Measurements from ENCODE around the gene KLF16.

DNA sequence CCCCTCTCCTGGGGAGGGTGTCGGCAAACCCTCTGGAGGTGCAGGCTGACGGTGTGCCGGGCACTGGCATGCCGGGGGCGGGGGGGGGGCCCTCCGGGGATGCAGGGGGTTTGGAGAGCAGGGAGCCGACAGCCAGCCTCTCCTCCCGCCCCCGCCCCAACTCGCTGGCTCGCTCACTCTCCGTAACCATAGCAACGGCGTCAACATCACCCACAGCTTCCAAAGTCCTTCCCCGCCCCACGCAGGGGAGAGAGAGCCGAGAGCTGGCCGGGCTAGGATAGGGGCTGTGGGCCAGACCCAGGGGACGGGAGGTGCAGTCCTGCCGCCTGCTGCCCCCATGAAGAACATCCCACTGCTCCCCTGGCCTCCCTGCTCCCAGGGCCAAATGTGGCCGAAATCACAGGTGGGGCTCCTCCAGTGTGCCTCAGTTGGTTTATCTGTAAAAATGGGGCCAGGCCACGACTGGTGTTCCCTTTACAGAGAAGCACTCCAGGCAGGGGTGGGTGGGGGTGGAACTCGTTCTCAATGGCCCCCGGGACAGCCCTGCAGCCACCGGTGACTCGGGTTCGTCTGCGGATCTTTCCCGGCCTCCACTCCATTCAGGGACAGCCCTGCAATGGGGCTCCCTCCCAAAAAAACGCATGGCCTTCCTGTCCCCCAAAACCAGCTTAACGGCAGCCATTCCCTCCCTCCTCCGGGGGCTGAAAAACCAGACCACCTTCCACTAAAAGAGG lies 3.2 kb downstream of the KLF16 start:
- TF ChIP-seq POLR2A (IDR thresholded peaks at IDR 0.05), result no peak
- TF ChIP-seq, protein P1, sequence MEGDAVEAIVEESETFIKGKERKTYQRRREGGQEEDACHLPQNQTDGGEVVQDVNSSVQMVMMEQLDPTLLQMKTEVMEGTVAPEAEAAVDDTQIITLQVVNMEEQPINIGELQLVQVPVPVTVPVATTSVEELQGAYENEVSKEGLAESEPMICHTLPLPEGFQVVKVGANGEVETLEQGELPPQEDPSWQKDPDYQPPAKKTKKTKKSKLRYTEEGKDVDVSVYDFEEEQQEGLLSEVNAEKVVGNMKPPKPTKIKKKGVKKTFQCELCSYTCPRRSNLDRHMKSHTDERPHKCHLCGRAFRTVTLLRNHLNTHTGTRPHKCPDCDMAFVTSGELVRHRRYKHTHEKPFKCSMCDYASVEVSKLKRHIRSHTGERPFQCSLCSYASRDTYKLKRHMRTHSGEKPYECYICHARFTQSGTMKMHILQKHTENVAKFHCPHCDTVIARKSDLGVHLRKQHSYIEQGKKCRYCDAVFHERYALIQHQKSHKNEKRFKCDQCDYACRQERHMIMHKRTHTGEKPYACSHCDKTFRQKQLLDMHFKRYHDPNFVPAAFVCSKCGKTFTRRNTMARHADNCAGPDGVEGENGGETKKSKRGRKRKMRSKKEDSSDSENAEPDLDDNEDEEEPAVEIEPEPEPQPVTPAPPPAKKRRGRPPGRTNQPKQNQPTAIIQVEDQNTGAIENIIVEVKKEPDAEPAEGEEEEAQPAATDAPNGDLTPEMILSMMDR (IDR thresholded peaks at IDR 0.05), result no peak
- TF ChIP-seq POLR2AphosphoS5 (IDR thresholded peaks at IDR 0.05), result no peak
